Fibroblast of lung (primary cell): ENCODE data around the gene ROBO2.

Experiments
- EZH2 ChIP-seq: IDR thresholded peaks from 2 replicates; pipeline ENCODE4 v1.5.1; 2012; ENCODE audit warnings: low read length, control low read depth, mild to moderate bottlenecking; ENCODE audit errors: missing control alignments
- TF ChIP-seq, protein P1 (sequence below), 2 donors: IDR thresholded peaks in 1 of 2; conservative IDR thresholded peaks in 1 of 2; 1 replicate in 1 of 2; 2 replicates in 1 of 2; pipeline ENCODE4 v1.5.1; 2011 to 2012; ENCODE audit warnings: low read length in 2 of 2, control low read depth in 1 of 2, inconsistent platforms in 1 of 2, low read depth in 1 of 2, mild to moderate bottlenecking in 1 of 2

DNA sequence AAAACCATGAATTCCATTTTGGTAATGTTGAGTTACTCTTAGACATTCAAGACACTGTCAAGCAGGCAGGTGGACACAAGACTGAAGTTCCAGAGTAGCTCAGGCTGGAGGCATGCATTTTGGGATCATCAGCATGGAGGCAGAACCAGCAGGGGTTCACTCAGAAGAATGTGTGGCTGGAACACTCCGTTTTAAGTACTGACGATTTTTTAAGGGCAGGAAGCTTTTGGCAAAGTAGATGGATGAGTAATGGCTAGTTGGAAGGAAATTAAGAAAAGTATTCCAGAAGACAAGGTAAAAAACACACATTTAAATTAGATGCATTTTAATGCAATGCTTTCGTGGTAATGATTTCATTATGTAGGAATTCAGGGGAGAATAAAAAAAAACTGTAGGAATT, 420.4 kb downstream of the ROBO2 start:
- TF ChIP-seq, protein P1, sequence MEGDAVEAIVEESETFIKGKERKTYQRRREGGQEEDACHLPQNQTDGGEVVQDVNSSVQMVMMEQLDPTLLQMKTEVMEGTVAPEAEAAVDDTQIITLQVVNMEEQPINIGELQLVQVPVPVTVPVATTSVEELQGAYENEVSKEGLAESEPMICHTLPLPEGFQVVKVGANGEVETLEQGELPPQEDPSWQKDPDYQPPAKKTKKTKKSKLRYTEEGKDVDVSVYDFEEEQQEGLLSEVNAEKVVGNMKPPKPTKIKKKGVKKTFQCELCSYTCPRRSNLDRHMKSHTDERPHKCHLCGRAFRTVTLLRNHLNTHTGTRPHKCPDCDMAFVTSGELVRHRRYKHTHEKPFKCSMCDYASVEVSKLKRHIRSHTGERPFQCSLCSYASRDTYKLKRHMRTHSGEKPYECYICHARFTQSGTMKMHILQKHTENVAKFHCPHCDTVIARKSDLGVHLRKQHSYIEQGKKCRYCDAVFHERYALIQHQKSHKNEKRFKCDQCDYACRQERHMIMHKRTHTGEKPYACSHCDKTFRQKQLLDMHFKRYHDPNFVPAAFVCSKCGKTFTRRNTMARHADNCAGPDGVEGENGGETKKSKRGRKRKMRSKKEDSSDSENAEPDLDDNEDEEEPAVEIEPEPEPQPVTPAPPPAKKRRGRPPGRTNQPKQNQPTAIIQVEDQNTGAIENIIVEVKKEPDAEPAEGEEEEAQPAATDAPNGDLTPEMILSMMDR (conservative IDR thresholded peaks at IDR 0.05 in 1 of 2, IDR thresholded peaks at IDR 0.05 in 1 of 2; ENCODE audit: low read depth in 1 of 2, low read length in 2 of 2): no peak
- no peak for TF ChIP-seq EZH2
